NT2/D1 (cell line): ENCODE data around the gene FHDC1.

Experiments
- DNase-seq: peaks from one replicate; pipeline ENCODE4 v3.0.0-alpha.2; 2011; ENCODE audit warnings: low read depth, low spot score
- H3K27me3 ChIP-seq: 2 replicates; pipeline ENCODE4 v1.6.0; 2011; ENCODE audit warnings: mild to moderate bottlenecking; ENCODE audit not compliant: insufficient read length, insufficient read depth
- H3K36me3 ChIP-seq: 2 replicates; pipeline ENCODE4 v1.6.1; 2011; ENCODE audit warnings: mild to moderate bottlenecking, low read length, mixed read lengths; ENCODE audit not compliant: insufficient read depth, insufficient read length
- H3K4me1 ChIP-seq: 2 replicates; pipeline ENCODE4 v1.5.1; 2011; ENCODE audit not compliant: insufficient read depth, insufficient read length
- H3K4me3 ChIP-seq: 2 replicates; pipeline ENCODE4 v1.5.1; 2011; ENCODE audit warnings: low read depth; ENCODE audit not compliant: insufficient read length
- H3K9ac ChIP-seq: 2 replicates; pipeline ENCODE4 v1.6.0; 2011; ENCODE audit warnings: low read depth; ENCODE audit not compliant: insufficient read length
- H3K9me3 ChIP-seq: 2 replicates; pipeline ENCODE4 v1.5.1; 2011; ENCODE audit warnings: mild to moderate bottlenecking, low read length; ENCODE audit not compliant: insufficient read depth
- SUZ12 ChIP-seq: IDR thresholded peaks from 2 replicates; pipeline ENCODE4 v1.6.1; 2011; ENCODE audit not compliant: insufficient read length, insufficient read depth; ENCODE audit errors: extremely low read depth
- YY1 ChIP-seq: IDR thresholded peaks from 2 replicates; pipeline ENCODE4 v1.6.1; 2011; ENCODE audit not compliant: insufficient read length, insufficient read depth
- ZNF274 ChIP-seq: IDR thresholded peaks from 2 replicates; pipeline ENCODE4 v1.6.1; 2011; ENCODE audit warnings: mild to moderate bottlenecking, low read depth, low read length

Gene FHDC1

GRCh38 chr4:153000076-153000420, 63.9 kb downstream of the FHDC1 start:
- H3K4me1 ChIP-seq, result peaks cover 14% of the 10 kb centered on the region
- no peak overlapping the region for H3K9ac ChIP-seq
- no peak for DNase-seq
- no peak overlapping the region for H3K4me3 ChIP-seq
- H3K27me3 ChIP-seq, result no peaks in the 10 kb centered on the region
- TF ChIP-seq ZNF274 (no peak), YY1 (no peak), SUZ12 (no peak)
- no peaks in the 10 kb centered on the region for H3K9me3 ChIP-seq
- H3K36me3 ChIP-seq, result no peaks in the 10 kb centered on the region

GRCh38 chr4:153001626-153002025, 65.5 kb downstream of the FHDC1 start:
- Histone ChIP-seq H3K9me3 (no peaks in the 10 kb centered on the region), H3K27me3 (no peaks in the 10 kb centered on the region), H3K36me3 (no peaks in the 10 kb centered on the region), H3K4me1 (peaks cover 13% of the 10 kb centered on the region), H3K4me3 (no peak overlapping the region), H3K9ac (no peak overlapping the region)
- TF ChIP-seq SUZ12 (no peak), ZNF274 (no peak)
- no peak for DNase-seq

- Histone ChIP-seq H3K36me3 (no peaks in the 10 kb centered on the region), H3K4me1 (peaks cover 13% of the 10 kb centered on the region), H3K9ac (no peak overlapping the region), H3K4me3 (no peak overlapping the region), H3K9me3 (no peaks in the 10 kb centered on the region), H3K27me3 (no peaks in the 10 kb centered on the region)
- TF ChIP-seq ZNF274, result no peak
- DNase-seq, result no peak
These were observed 66.0 kb downstream of the FHDC1 start for GRCh38 chr4:153002110-153002509.

GRCh38 chr4:153004081-153004850, 68.1 kb downstream of the FHDC1 start:
- H3K9me3 ChIP-seq, result no peaks in the 10 kb centered on the region
- no peak overlapping the region for H3K4me3 ChIP-seq
- H3K4me1 ChIP-seq, result peaks cover 10% of the 10 kb centered on the region
- DNase-seq, result no peak
- TF ChIP-seq SUZ12 (no peak), YY1 (no peak), ZNF274 (no peak)
- no peaks in the 10 kb centered on the region for H3K27me3 ChIP-seq
- no peaks in the 10 kb centered on the region for H3K36me3 ChIP-seq
- H3K9ac ChIP-seq, result no peak overlapping the region

GRCh38 chr4:153005899-153006381, 69.8 kb downstream of the FHDC1 start:
- Histone ChIP-seq H3K9ac (peak overlapping the region; percentile 56), H3K27me3 (no peaks in the 10 kb centered on the region), H3K9me3 (peaks cover 3% of the 10 kb centered on the region; the same call in 1 of the 2 replicates), H3K36me3 (no peaks in the 10 kb centered on the region), H3K4me1 (peaks cover 10% of the 10 kb centered on the region), H3K4me3 (no peak overlapping the region)
- no peak for DNase-seq
- no peak for TF ChIP-seq YY1
- TF ChIP-seq ZNF274, result no peak
- TF ChIP-seq SUZ12, result no peak

- Histone ChIP-seq H3K27me3 (no peaks in the 10 kb centered on the region), H3K36me3 (no peaks in the 10 kb centered on the region), H3K4me3 (no peak overlapping the region), H3K4me1 (peaks cover 4% of the 10 kb centered on the region), H3K9ac (no peak overlapping the region), H3K9me3 (peaks cover 14% of the 10 kb centered on the region; the same call in 1 of the 2 replicates)
- no peak for TF ChIP-seq ZNF274
- no peak for TF ChIP-seq YY1
- TF ChIP-seq SUZ12, result no peak
- no peak for DNase-seq
These were observed 72.6 kb downstream of the FHDC1 start for GRCh38 chr4:153008578-153009199.

GRCh38 chr4:153010146-153010545, 74.0 kb downstream of the FHDC1 start:
- H3K4me3 ChIP-seq, result no peak overlapping the region
- peaks cover 14% of the 10 kb centered on the region; the same call in 1 of the 2 replicates for H3K9me3 ChIP-seq
- no peaks in the 10 kb centered on the region for H3K36me3 ChIP-seq
- peaks cover 4% of the 10 kb centered on the region for H3K4me1 ChIP-seq
- no peak for DNase-seq
- TF ChIP-seq SUZ12 (no peak), YY1 (no peak), ZNF274 (no peak)
- no peaks in the 10 kb centered on the region for H3K27me3 ChIP-seq
- no peak overlapping the region for H3K9ac ChIP-seq
